ENCODE results near the gene TAS2R38.

The TAS2R38 gene

GRCh38 chr7:142006577-142006976 lies 33.0 kb upstream of the TAS2R38 start:
- no peak for TF ChIP-seq CTCF (IDR thresholded peaks at IDR 0.05; ENCODE audit: insufficient read depth, low read length, missing control alignments)
- no peak overlapping the region for H3K4me3 ChIP-seq (ENCODE audit: low read depth, low read length)
- POLR2A ChIA-PET = no interaction called here
- no peak for DNase-seq (ENCODE audit: low read depth, low spot score)
- CTCF ChIA-PET = no interaction called here

GRCh38 chr7:142002179-142002578 lies 28.6 kb upstream of the TAS2R38 start:
- ChIA-PET CTCF (no interaction called here), POLR2A (no interaction called here)
- no peak overlapping the region for H3K4me3 ChIP-seq (ENCODE audit: low read depth, low read length)
- no peak for TF ChIP-seq CTCF (IDR thresholded peaks at IDR 0.05; ENCODE audit: insufficient read depth, low read length, missing control alignments)
- DNase-seq (ENCODE audit: low read depth, low spot score) = no peak

- CTCF ChIA-PET = no interaction called here
- no peak overlapping the region for H3K4me3 ChIP-seq (ENCODE audit: low read depth, low read length)
- TF ChIP-seq CTCF (IDR thresholded peaks at IDR 0.05; ENCODE audit: insufficient read depth, low read length, missing control alignments) = no peak
- POLR2A ChIA-PET = no interaction called here
- DNase-seq (ENCODE audit: low read depth, low spot score) = no peak
These were observed 27.7 kb upstream of the TAS2R38 start for GRCh38 chr7:142001163-142001874.

GRCh38 chr7:142000244-142000643 lies 26.7 kb upstream of the TAS2R38 start:
- H3K4me3 ChIP-seq (ENCODE audit: low read depth, low read length) = no peak overlapping the region
- ChIA-PET CTCF (no interaction called here), POLR2A (no interaction called here)
- no peak for DNase-seq (ENCODE audit: low read depth, low spot score)
- no peak for TF ChIP-seq CTCF (IDR thresholded peaks at IDR 0.05; ENCODE audit: insufficient read depth, low read length, missing control alignments)

- ChIA-PET POLR2A (no interaction called here), CTCF (no interaction called here)
- DNase-seq (ENCODE audit: low read depth, low spot score) = no peak
These were observed 25.6 kb upstream of the TAS2R38 start for GRCh38 chr7:141999058-141999623.

GRCh38 chr7:141993354-141993753 lies 19.8 kb upstream of the TAS2R38 start:
- ChIA-PET POLR2A (no interaction called here), CTCF (no interaction called here)
- no peak overlapping the region for H3K4me3 ChIP-seq (ENCODE audit: low read depth, low read length)
- no peak for TF ChIP-seq CTCF (IDR thresholded peaks at IDR 0.05; ENCODE audit: insufficient read depth, low read length, missing control alignments)
- DNase-seq (ENCODE audit: low read depth, low spot score) = no peak

More at GRCh38 chr7:141999058-141999623, 25.6 kb upstream of the TAS2R38 start:
- TF ChIP-seq CTCF (IDR thresholded peaks at IDR 0.05; ENCODE audit: insufficient read depth, low read length, missing control alignments) = no peak
- no peak overlapping the region for H3K4me3 ChIP-seq (ENCODE audit: low read depth, low read length)

All from AG04449 (cell line).